Measurements from ENCODE around the gene LAMA3. TPM values are rescaled to one million over a fixed set of nuclear protein-coding genes. Genes with fewer than 3 reads are reported as not detected.

Gene LAMA3
- total RNA-seq, 2 donors from 2014 or later = 0.19 TPM; not detected in 1

DNA sequence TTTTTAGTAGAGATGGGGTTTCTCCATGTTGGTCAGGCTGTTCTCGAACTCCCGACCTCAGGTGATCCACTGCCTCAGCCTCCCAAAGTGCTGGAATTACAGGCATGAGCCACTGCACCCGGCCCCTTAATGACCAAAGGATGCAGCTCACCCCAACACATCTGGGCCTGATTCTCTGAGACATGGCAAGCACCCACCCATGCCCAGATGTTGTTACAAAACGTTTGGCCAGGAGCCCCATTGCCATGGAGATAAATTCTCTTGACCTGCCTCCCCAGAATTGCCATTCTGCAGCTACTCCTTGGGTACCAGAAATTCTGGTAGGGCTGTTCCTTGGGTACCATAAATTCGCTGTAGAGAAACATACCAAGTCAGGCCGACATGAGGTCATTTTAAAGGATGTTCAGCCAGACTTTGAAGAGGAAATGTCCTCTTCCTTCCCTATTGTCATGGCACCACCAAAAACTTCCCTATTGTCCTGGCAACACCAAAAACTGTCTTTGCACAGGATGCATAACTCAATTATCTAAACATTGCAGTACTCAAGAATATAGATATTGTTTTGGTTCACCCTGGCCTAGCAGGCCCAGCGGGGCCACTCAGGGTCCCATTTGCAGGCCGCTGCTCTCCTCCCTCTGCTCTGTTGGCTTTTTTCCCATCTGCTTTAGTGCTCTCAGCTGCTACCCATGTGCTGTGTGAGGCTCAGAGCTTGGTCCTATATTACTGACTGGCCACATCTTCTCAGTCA, 164.4 kb downstream of the LAMA3 start:
- Mint-ChIP-seq H3K4me1 (ENCODE audit: low read depth) (peaks cover 14% of the 10 kb centered on the region), H3K27me3 (ENCODE audit: low read depth) (no peaks in the 10 kb centered on the region), H3K4me3 (no peak overlapping the region), H3K36me3 (ENCODE audit: insufficient read depth in 2 of 2) (peaks cover 2% of the 10 kb centered on the region in 2 donors), H3K9me3 (peaks cover 0 to 5% of the 10 kb centered on the region in 2 donors), H3K27ac (no peak overlapping the region)
- DNase-seq (no peak), ATAC-seq (replicated peaks in 1 of 2) (no peak)

DNA sequence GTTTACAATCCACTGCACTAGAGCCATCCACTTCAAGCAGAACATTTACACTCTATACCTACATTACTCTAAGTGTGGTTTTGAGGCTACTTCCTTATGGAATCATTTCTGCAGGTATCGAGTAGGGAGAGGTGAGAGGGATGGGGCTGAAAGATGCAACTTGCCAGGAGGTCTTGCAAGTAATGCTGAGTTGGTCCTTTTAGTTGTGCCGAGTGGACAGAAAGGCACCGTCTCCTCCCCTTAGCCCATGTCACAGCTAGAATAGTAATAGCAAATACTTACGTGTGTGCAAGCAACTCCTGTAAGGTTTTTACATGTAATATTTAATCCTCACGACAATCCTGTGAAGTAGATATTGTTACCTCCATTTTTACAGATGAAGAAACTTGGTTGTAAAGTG, 166.5 kb downstream of the LAMA3 start:
- H3K27ac Mint-ChIP-seq = no peak overlapping the region
- no peaks in the 10 kb centered on the region for H3K27me3 Mint-ChIP-seq (ENCODE audit: low read depth)
- ATAC-seq (replicated peaks in 1 of 2) = no peak
- peaks cover 20% of the 10 kb centered on the region for H3K4me1 Mint-ChIP-seq (ENCODE audit: low read depth)
- DNase-seq = no peak
- H3K36me3 Mint-ChIP-seq (ENCODE audit: insufficient read depth in 2 of 2) = peaks cover 2% of the 10 kb centered on the region in 2 donors
- H3K9me3 Mint-ChIP-seq = peaks cover 0 to 5% of the 10 kb centered on the region in 2 donors
- H3K4me3 Mint-ChIP-seq = no peak overlapping the region

DNA sequence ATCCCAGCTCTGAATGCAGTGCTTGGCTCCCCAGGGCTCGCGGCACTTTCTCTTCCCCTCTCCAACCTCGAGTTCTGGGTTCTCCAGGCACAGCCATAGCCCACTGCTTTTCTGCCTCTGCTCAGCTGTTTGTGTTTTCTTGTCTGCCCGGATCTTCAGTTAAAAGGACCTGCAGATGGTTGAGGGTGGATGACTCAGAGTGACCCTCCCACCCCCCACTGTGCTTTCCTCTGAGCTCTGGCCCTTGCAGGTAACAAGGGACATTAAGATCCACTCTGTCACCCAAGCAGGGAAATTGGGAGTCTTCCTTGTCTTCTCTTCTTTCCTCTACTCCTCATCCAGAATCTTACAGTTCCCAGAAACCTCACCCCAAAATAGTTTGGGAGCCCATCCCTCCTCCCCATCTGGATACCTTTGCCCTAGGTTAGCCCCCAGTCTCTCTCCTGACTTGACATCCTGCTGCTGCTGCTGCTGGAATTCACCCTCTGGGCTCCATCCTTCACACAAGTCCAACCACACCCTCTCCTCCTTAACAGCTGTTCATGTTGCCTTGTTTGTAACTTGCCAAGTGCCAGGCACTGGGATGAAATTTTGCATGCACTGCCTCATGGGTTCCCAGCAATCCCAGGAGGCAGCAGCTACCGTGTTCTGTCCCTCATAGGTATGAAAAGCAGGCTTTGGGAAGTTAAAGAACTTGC, 167.4 kb downstream of the LAMA3 start:
- Mint-ChIP-seq H3K36me3 (ENCODE audit: insufficient read depth in 2 of 2) (peaks cover 2% of the 10 kb centered on the region in 2 donors), H3K4me1 (ENCODE audit: low read depth) (peaks cover 26% of the 10 kb centered on the region), H3K27ac (no peak overlapping the region), H3K9me3 (peaks cover 0 to 5% of the 10 kb centered on the region in 2 donors), H3K27me3 (ENCODE audit: low read depth) (no peaks in the 10 kb centered on the region), H3K4me3 (no peak overlapping the region)
- ATAC-seq (replicated peaks in 1 of 2) = no peak
- no peak for DNase-seq

DNA sequence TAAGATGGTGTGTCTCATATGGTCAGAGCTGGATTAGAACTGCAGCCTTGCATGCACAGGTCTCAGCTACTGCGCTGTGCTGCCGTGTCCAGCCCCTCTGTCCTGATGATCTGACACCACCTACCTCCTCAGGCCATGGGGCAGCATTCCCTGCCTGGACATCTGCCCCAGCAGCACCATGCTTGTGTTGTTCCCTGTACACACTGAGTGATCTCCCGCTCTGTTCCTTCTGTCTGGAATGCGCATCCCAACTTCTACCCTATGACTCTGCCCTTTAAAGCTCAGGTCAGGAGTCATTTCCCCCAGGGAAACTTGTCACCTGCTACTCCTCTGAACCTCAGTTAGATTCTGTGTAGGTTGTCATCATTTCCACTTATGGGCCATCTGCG, 167.9 kb downstream of the LAMA3 start:
- Mint-ChIP-seq H3K27me3 (ENCODE audit: low read depth) (no peaks in the 10 kb centered on the region), H3K36me3 (ENCODE audit: insufficient read depth in 2 of 2) (peaks cover 2% of the 10 kb centered on the region in 2 donors), H3K4me1 (ENCODE audit: low read depth) (peaks cover 32% of the 10 kb centered on the region), H3K4me3 (no peak overlapping the region), H3K9me3 (peaks cover 0 to 5% of the 10 kb centered on the region in 2 donors), H3K27ac (no peak overlapping the region)
- ATAC-seq (replicated peaks in 1 of 2) = no peak
- no peak for DNase-seq

DNA sequence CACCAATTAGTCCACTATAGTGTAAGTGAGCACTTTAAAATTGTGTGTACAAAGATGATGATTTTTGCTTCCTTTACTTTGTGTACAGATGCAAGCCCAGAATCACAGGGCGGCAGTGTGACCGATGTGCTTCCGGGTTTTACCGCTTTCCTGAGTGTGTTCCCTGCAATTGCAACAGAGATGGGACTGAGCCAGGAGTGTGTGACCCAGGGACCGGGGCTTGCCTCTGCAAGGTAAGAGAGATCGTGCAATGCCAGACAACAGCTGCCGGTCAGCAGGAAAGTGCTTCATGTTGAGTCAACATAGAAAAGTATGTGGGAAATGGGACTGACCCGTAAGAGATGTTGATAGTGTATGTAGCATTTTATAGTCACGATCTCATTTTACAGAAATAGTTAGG, 168.5 kb downstream of the LAMA3 start:
- Mint-ChIP-seq H3K9me3 (peaks cover 0 to 3% of the 10 kb centered on the region in 2 donors), H3K36me3 (ENCODE audit: insufficient read depth in 2 of 2) (peaks cover 2% of the 10 kb centered on the region in 2 donors), H3K27me3 (ENCODE audit: low read depth) (no peaks in the 10 kb centered on the region), H3K4me3 (no peak overlapping the region), H3K27ac (no peak overlapping the region), H3K4me1 (ENCODE audit: low read depth) (peaks cover 32% of the 10 kb centered on the region)
- DNase-seq = no peak
- no peak for ATAC-seq (replicated peaks in 1 of 2)

DNA sequence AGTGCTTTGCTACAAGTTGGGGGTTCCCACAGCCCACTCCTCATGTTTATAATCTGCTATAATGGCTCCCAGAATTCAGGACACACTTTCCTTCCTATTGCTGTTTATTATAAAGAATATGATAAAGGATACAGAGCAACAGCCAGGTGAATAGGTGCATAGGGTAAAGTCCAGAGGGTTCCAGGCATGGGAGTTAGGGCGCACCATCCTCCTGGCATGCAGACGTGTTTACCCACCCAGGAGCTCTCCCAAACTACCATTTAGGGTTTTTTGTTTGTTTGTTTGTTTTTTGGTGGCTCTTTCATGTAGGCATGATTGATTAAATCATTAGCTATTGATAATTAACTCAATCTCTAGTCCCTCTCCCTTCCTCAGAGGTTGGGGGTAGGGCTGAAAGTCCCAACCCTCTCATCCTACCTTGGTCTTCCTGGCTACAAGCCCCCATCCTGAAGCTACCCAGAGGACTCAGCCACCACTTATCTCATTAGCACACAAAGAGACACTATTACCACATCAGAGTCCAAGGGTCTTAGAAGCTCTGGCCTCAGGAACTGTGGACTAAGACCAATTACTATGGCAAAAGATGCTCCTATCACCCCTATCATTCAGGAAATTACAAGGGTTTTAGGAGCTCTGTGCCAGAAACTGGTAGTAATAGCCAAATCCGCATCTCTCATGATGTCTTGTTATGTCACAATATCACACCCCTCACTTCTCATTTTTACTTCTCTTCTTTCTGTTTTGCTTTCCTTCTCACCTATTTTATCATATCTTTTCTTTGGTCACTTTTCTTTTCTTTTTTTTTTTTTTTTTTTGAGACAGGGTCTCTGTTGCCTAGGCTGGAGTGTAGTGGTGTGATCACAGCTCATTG, 170.4 kb downstream of the LAMA3 start:
- Mint-ChIP-seq H3K27ac (no peak overlapping the region), H3K4me3 (no peak overlapping the region), H3K4me1 (ENCODE audit: low read depth) (peaks cover 37% of the 10 kb centered on the region), H3K9me3 (no peaks in the 10 kb centered on the region), H3K36me3 (ENCODE audit: insufficient read depth in 2 of 2) (peaks cover 0 to 2% of the 10 kb centered on the region in 2 donors), H3K27me3 (ENCODE audit: low read depth) (no peaks in the 10 kb centered on the region)
- DNase-seq (no peak), ATAC-seq (replicated peaks in 1 of 2) (no peak)

DNA sequence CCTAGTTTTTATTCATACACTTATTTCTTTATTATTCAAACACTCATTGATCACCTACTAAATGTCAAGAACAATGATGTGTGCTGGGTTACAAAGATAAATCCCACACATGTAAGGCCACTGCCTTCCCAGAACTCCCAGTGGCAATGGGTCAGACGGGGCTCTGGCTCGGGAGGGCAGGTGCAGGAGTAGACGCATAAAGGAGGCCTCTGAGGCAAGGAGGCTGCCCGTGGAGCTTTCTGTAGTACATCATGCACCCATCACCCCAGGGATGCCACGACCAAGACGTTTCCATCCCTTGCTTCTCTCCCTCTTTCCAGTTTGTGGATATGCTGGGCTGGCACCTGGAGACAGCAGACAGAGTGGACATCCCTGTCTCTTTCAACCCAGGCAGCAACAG, 172.1 kb downstream of the LAMA3 start:
- no peak for ATAC-seq (replicated peaks in 1 of 2)
- Mint-ChIP-seq H3K27ac (no peak overlapping the region), H3K4me3 (no peak overlapping the region), H3K9me3 (no peaks in the 10 kb centered on the region), H3K36me3 (ENCODE audit: insufficient read depth in 2 of 2) (no peaks in the 10 kb centered on the region), H3K27me3 (ENCODE audit: low read depth) (no peaks in the 10 kb centered on the region), H3K4me1 (ENCODE audit: low read depth) (peaks cover 50% of the 10 kb centered on the region)
- DNase-seq = no peak

DNA sequence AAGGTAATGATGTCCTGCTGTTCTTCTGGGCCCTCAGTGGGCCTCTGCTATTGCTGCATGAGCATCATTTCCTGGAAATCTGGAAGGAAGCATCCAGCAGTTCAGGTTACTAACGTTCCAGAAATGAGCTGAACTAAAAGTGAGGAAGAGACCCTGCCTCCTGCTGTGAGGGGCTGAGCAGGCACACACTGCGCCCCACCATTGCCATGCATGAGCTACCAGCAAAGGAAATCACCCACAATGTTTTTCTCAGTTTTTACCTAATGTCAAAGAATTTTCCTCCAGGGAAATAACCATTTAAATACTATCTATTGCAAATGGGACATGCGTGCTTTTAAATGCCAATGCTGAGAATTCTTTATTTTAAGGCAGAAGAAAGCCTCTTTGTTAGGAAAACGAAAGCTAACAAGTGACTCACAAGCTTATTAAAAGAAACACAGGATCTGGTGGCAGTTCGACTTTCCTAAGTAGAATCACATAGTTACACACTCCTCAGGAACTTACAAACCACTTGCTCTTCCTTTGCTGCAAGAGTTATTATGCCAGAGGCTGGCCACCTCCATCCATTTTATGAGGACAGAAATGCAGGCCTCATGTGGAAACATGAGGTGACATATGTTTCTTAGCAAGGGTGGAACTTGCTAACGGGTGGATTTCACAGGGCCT, 172.7 kb downstream of the LAMA3 start:
- no peak overlapping the region for H3K4me3 Mint-ChIP-seq
- no peaks in the 10 kb centered on the region for H3K36me3 Mint-ChIP-seq (ENCODE audit: insufficient read depth in 2 of 2)
- no peaks in the 10 kb centered on the region for H3K27me3 Mint-ChIP-seq (ENCODE audit: low read depth)
- peaks cover 46% of the 10 kb centered on the region for H3K4me1 Mint-ChIP-seq (ENCODE audit: low read depth)
- ATAC-seq (replicated peaks in 1 of 2) (no peak), DNase-seq (no peak)
- H3K9me3 Mint-ChIP-seq = no peaks in the 10 kb centered on the region
- no peak overlapping the region for H3K27ac Mint-ChIP-seq

DNA sequence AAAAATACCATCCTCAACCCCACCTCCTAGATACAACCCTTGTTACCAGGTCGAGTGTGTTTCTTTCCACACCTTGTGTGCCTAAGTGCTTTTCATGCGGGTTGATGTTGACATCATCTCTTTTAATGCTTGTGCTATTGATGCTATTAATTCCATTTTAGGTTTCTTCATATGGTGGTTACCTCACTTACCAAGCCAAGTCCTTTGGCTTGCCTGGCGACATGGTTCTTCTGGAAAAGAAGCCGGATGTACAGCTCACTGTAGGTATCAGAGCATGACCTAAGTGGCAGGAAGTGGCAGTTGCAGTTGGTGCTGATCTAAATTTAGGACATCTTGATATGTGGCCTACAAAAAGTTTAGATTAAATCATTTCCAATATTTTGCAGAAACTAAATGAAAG, 175.4 kb downstream of the LAMA3 start:
- peak; percentile 12 to 23 for DNase-seq
- peak; percentile 51 to 83 for ATAC-seq (replicated peaks in 1 of 2)
- Mint-ChIP-seq H3K9me3 (no peaks in the 10 kb centered on the region), H3K27me3 (ENCODE audit: low read depth) (no peaks in the 10 kb centered on the region), H3K4me1 (ENCODE audit: low read depth) (peaks cover 48% of the 10 kb centered on the region), H3K36me3 (ENCODE audit: insufficient read depth in 2 of 2) (no peaks in the 10 kb centered on the region), H3K27ac (peak overlapping the region; percentile 89), H3K4me3 (peak overlapping the region in 1 of 2 donors; percentile 27)

DNA sequence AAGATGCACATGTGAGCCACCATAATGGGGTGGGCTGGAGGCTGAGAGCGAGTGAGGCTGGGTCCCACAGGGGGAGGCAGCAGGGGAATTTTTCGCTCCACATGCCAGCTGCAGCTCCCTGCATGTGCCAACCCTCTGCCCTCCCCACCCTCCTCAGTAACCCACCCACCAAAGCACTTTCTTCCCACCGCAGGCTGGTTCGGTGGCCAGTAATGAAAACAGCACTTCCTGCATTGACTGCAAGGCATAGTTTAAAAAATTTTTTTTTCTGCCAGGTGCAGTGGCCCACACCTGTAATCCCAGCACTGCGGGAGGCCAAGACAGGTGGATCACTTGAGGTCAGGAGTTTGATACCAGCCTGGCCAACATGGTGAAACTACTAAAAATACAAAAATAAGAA, 177.8 kb downstream of the LAMA3 start:
- H3K4me1 Mint-ChIP-seq (ENCODE audit: low read depth) = peaks cover 49% of the 10 kb centered on the region
- H3K27me3 Mint-ChIP-seq (ENCODE audit: low read depth) = no peaks in the 10 kb centered on the region
- ATAC-seq (replicated peaks in 1 of 2) (no peak), DNase-seq (no peak)
- no peak overlapping the region for H3K27ac Mint-ChIP-seq
- H3K36me3 Mint-ChIP-seq (ENCODE audit: insufficient read depth in 2 of 2) = no peaks in the 10 kb centered on the region
- no peak overlapping the region for H3K4me3 Mint-ChIP-seq
- H3K9me3 Mint-ChIP-seq = no peaks in the 10 kb centered on the region

DNA sequence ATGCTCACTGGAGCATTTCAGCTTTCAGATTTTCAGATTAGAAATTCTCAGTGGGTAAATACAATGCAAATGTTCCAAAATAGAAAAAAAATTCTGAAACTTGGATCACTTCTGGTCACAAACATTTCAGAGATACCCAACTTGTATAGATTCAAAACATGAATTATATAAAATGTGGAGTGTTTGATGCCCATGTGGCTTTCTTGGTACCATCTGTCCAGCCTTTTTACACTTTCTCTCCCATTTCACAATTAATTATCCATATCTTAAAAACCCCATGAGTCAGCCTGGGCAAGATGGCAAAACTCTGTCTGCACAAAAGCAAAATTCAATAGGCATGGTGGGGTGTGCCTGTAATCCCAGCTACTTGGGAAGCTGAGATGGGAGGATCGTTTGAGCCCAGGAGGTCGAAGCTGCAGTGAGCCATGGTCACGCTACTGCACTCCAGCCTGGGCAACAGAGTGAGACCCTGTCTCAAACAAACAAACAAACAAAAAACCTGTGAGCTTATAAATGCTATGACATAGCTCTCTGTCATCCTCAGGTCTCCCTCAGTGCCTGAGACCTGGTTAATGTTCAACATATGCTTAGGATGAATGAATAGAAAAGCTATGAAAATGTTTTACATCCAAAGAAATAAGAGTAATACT, 179.0 kb downstream of the LAMA3 start:
- Mint-ChIP-seq H3K4me1 (ENCODE audit: low read depth) (peaks cover 54% of the 10 kb centered on the region), H3K36me3 (ENCODE audit: insufficient read depth in 2 of 2) (no peaks in the 10 kb centered on the region), H3K4me3 (no peak overlapping the region), H3K27ac (no peak overlapping the region), H3K9me3 (no peaks in the 10 kb centered on the region), H3K27me3 (ENCODE audit: low read depth) (no peaks in the 10 kb centered on the region)
- ATAC-seq (replicated peaks in 1 of 2) (no peak), DNase-seq (no peak)

DNA sequence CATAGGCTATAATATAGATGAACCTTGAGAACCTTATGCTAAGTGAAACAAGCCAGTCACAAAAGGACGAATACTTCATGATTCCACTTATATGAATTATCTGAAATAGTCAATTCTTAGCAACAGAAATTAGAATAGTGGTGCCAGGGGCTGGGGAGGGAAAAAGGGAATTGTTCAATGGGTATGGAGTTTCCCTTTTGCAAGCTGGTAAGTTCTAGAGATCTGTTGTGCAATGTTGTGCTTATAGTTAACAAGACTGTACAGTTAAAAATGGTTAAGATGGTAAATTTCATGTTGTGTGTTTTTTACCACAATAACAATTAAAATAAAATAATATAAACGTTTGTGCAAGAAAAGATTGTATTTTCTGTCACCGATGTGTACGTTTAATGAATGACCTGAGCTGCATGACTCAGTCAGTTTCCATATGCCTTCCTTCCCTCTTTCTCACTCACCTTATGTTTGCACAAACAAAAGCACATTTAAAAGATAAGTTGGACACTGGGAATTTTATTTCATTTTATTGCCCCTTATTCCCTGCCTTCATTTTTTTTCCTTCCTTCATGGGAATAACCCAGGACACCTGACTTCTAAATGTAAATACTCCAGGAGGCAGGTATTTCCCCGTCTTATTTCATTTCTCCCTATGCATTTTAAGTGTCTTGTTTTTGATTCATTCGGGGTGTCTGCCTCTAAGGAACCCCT, 181.6 kb downstream of the LAMA3 start:
- H3K9me3 Mint-ChIP-seq = no peaks in the 10 kb centered on the region
- H3K27me3 Mint-ChIP-seq (ENCODE audit: low read depth) = no peaks in the 10 kb centered on the region
- ATAC-seq (replicated peaks in 1 of 2) (no peak), DNase-seq (no peak)
- no peak overlapping the region for H3K4me3 Mint-ChIP-seq
- peak overlapping the region; percentile 11 for H3K27ac Mint-ChIP-seq
- H3K4me1 Mint-ChIP-seq (ENCODE audit: low read depth) = peaks cover 37% of the 10 kb centered on the region
- no peaks in the 10 kb centered on the region for H3K36me3 Mint-ChIP-seq (ENCODE audit: insufficient read depth in 2 of 2)

Data from activated T-cell treated with anti-CD3 and anti-CD28 coated beads, Interleukin-2, amount 50 U/mL, for 72 hours (primary cell).